Measurements from ENCODE around the gene PGAM2. TPM values are rescaled to one million over a fixed set of nuclear protein-coding genes. Genes with fewer than 3 reads are reported as not detected.

PGAM2 gene
- total and polyA plus RNA-seq, 2 of the 4 experiments (the other 2 are of a cell fraction): not detected

DNA sequence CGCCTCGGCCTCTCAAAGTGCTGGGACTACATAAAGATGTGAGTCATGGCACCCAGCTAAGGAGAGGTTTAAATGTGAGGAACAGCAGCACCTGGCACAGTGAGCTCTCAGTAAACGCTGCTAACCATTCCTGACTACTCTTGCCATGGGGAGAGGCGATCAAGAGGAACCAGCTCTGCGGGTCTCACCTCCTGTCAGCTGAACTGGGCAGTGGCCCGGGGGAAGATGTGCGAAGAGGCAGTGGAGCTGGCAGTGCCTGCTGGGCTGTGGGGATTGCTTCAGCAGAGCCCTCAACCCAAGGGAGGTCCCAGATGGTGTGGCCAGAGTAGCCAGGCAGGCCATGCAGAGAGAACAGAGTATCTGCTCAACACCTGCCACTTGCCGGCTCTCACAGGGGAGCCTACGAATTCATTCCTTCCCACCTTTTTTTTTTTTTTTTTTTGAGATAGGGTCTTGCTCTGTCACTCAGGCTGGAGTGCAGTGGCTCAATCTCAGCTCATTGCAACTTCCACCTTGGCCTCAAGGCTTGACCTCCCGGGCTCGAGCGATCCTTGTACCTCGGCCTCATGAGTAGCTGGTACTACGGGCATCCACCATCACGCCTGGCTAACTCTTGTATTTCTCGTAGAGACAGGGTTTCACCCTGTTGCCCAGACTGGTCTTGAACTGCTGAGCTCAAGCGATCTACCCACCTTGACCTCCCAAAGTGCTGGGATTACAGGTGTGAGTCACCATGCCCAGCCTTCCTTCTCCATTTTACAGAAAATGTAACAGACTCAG lies 10.1 kb upstream of the PGAM2 start:
- Histone ChIP-seq H2AFZ (replicated peaks; ENCODE audit: low read length, poor library complexity) (no peak overlapping the region), H3K27me3 (ENCODE audit: control insufficient read depth, insufficient read depth, low read length) (no peaks in the 10 kb centered on the region), H3K4me1 (ENCODE audit: control insufficient read depth, insufficient read depth, low read length) (peaks cover 10% of the 10 kb centered on the region), H3K4ac (ENCODE audit: low read depth, low read length) (no peak overlapping the region), H3K79me1 (ENCODE audit: low read depth in 1 of 2, low read length in 2 of 2) (peaks cover 0 to 14% of the 10 kb centered on the region in 2 experiments; a peak in 2 of 4 replicates), H4K20me1 (ENCODE audit: insufficient read depth, low read length) (no peaks in the 10 kb centered on the region; the same call in 1 of the 2 replicates), H2AK5ac (ENCODE audit: low read depth, low read length) (no peak overlapping the region), H3K56ac (ENCODE audit: extremely low read depth, insufficient read depth, low read length) (no peak overlapping the region), H2BK20ac (ENCODE audit: low read depth, low read length) (no peak overlapping the region), H3K23ac (ENCODE audit: low read depth, low read length) (no peak overlapping the region), H4K5ac (ENCODE audit: low read depth, low read length) (no peak overlapping the region), H3K14ac (replicated peaks; ENCODE audit: low read depth, low read length) (no peak overlapping the region), H3K4me2 (ENCODE audit: low read depth, low read length) (no peak overlapping the region), H3K9me1 (ENCODE audit: insufficient read depth, low read length) (no peaks in the 10 kb centered on the region; the same call in 1 of the 2 replicates), H3K4me3 (ENCODE audit: insufficient read depth, low read depth, low read length) (no peak overlapping the region), H2BK120ac (ENCODE audit: low read depth, low read length) (no peak overlapping the region), H4K8ac (ENCODE audit: low read depth in 2 of 2, low read length in 2 of 2) (no peak overlapping the region), H3K9me3 (ENCODE audit: control insufficient read depth, insufficient read depth, low read length) (no peaks in the 10 kb centered on the region), H2AK9ac (replicated peaks; ENCODE audit: low read depth, low read length, poor library complexity) (no peak overlapping the region), H4K91ac (ENCODE audit: insufficient read depth, low read depth, low read length) (no peak overlapping the region), H3K18ac (ENCODE audit: low read depth, low read length) (no peak overlapping the region), H3K9ac (ENCODE audit: low read depth, low read length) (no peak overlapping the region), H2BK15ac (ENCODE audit: low read depth, low read length) (no peak overlapping the region), H3K27ac (ENCODE audit: insufficient read depth, low read length) (no peak overlapping the region), H3K36me3 (ENCODE audit: control insufficient read depth, insufficient read depth, low read length) (peaks cover 60% of the 10 kb centered on the region), H2BK5ac (ENCODE audit: low read depth, low read length, poor library complexity, severe bottlenecking) (no peak overlapping the region)
- ChIA-PET POLR2A (ENCODE audit: unreplicated experiment) (no interaction called here), CTCF (no interaction called here)
- TF ChIP-seq RFX5 (IDR thresholded peaks at IDR 0.05; ENCODE audit: low read depth, low read length) (no peak), RAD21 (IDR thresholded peaks at IDR 0.05; ENCODE audit: low read length) (no peak), SMC3 (IDR thresholded peaks at IDR 0.05; ENCODE audit: low read depth, low read length) (no peak), POLR2A (IDR thresholded peaks at IDR 0.05; ENCODE audit: low read depth, low read length) (no peak), MAZ (IDR thresholded peaks at IDR 0.05; ENCODE audit: borderline replicate concordance, low read depth, low read length) (no peak), RCOR1 (IDR thresholded peaks at IDR 0.05; ENCODE audit: insufficient replicate concordance, low read length) (no peak), FOS (IDR thresholded peaks at IDR 0.05; ENCODE audit: low read depth, low read length) (no peak), CHD1 (IDR thresholded peaks at IDR 0.05; ENCODE audit: low read depth, low read length) (no peak), NFE2L2 (IDR thresholded peaks at IDR 0.05; ENCODE audit: low read depth, low read length) (no peak), CEBPB (IDR thresholded peaks at IDR 0.05; ENCODE audit: low read depth, low read length) (no peak), BHLHE40 (IDR thresholded peaks at IDR 0.05; ENCODE audit: low read depth, low read length) (no peak), MXI1 (IDR thresholded peaks at IDR 0.05; ENCODE audit: borderline replicate concordance, low read depth, low read length) (no peak), MAFK (IDR thresholded peaks at IDR 0.05; ENCODE audit: low read depth, low read length) (no peak)
- TF ChIP-seq, protein P1, sequence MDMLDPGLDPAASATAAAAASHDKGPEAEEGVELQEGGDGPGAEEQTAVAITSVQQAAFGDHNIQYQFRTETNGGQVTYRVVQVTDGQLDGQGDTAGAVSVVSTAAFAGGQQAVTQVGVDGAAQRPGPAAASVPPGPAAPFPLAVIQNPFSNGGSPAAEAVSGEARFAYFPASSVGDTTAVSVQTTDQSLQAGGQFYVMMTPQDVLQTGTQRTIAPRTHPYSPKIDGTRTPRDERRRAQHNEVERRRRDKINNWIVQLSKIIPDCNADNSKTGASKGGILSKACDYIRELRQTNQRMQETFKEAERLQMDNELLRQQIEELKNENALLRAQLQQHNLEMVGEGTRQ (IDR thresholded peaks at IDR 0.05; ENCODE audit: low read depth, low read length): no peak
- TF ChIP-seq, protein P2, sequence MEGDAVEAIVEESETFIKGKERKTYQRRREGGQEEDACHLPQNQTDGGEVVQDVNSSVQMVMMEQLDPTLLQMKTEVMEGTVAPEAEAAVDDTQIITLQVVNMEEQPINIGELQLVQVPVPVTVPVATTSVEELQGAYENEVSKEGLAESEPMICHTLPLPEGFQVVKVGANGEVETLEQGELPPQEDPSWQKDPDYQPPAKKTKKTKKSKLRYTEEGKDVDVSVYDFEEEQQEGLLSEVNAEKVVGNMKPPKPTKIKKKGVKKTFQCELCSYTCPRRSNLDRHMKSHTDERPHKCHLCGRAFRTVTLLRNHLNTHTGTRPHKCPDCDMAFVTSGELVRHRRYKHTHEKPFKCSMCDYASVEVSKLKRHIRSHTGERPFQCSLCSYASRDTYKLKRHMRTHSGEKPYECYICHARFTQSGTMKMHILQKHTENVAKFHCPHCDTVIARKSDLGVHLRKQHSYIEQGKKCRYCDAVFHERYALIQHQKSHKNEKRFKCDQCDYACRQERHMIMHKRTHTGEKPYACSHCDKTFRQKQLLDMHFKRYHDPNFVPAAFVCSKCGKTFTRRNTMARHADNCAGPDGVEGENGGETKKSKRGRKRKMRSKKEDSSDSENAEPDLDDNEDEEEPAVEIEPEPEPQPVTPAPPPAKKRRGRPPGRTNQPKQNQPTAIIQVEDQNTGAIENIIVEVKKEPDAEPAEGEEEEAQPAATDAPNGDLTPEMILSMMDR (conservative IDR thresholded peaks at IDR 0.05; ENCODE audit: low read depth, low read length): no peak
- TF ChIP-seq, protein P3, sequence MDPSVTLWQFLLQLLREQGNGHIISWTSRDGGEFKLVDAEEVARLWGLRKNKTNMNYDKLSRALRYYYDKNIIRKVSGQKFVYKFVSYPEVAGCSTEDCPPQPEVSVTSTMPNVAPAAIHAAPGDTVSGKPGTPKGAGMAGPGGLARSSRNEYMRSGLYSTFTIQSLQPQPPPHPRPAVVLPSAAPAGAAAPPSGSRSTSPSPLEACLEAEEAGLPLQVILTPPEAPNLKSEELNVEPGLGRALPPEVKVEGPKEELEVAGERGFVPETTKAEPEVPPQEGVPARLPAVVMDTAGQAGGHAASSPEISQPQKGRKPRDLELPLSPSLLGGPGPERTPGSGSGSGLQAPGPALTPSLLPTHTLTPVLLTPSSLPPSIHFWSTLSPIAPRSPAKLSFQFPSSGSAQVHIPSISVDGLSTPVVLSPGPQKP (IDR thresholded peaks at IDR 0.05; ENCODE audit: borderline replicate concordance, low read depth, low read length): no peak
- no TSS peak for BruUV-seq (replicated peaks)
- dilution Hi-C loops (cut with HindIII; ENCODE audit: low sequenced_read_pairs, unreplicated experiment): no loop called here
- in situ Hi-C loops (cut with MboI; ENCODE audit: low sequenced_read_pairs): no loop called here
- 97% methylated on average over 6 of the region's 17 CpGs; no CpG with 5 or more reads in 1 of the 2 experiments for WGBS, 2 experiments (ENCODE audit: extremely low coverage in 2 of 2, insufficient read length in 1 of 2)
- DNase-seq (no peak), ATAC-seq (ENCODE audit: low read depth) (no peak)
- intact Hi-C loops (cut with micrococcal nuclease): no loop called here
